ENCODE measurements around the gene CTBS. TPM values are rescaled to one million over a fixed set of nuclear protein-coding genes. Genes with fewer than 3 reads are reported as not detected.

CTBS gene
- total RNA-seq, 1 experiment from 2014 or later, result 14.0 TPM

GRCh38 chr1:84506729-84507453 lies 67.3 kb downstream of the CTBS start:
- Mint-ChIP-seq H3K27ac (ENCODE audit: low read depth, unreplicated experiment) (peak overlapping the region; percentile 94), H3K27me3 (ENCODE audit: insufficient read depth, unreplicated experiment) (no peaks in the 10 kb centered on the region), H3K4me1 (ENCODE audit: insufficient read depth, unreplicated experiment) (peaks cover 18% of the 10 kb centered on the region), H3K9me3 (ENCODE audit: unreplicated experiment) (peaks cover 9% of the 10 kb centered on the region), H3K4me3 (ENCODE audit: unreplicated experiment) (peak overlapping the region; percentile 94), H3K36me3 (ENCODE audit: insufficient read depth, unreplicated experiment) (peaks cover 21% of the 10 kb centered on the region)
- intact Hi-C loops (cut with micrococcal nuclease), result loop anchor here (1.0 to 2.0 kb wide), 4 partner anchors 64 to 113 kb away; partner anchors contain the start of gene CTBS
- CTCF ChIA-PET, result interaction anchor here (0.8 to 1.2 kb wide), 6 partner anchors 66 to 432 kb away, joined by 3 to 4 read pairs (median 3); partner anchors contain the start of gene CTBS
- no peak for DNase-seq (ENCODE audit: unreplicated experiment)
- TSS peak; percentile 69 for BruUV-seq (replicated peaks)
- POLR2A ChIA-PET, result interaction anchor here (0.7 to 5.3 kb wide), 25 partner anchors 9 to 692 kb away, joined by 3 to 104 read pairs (median 7); partner anchors contain the start of genes CTBS and RPF1
- TF ChIP-seq, protein P1, sequence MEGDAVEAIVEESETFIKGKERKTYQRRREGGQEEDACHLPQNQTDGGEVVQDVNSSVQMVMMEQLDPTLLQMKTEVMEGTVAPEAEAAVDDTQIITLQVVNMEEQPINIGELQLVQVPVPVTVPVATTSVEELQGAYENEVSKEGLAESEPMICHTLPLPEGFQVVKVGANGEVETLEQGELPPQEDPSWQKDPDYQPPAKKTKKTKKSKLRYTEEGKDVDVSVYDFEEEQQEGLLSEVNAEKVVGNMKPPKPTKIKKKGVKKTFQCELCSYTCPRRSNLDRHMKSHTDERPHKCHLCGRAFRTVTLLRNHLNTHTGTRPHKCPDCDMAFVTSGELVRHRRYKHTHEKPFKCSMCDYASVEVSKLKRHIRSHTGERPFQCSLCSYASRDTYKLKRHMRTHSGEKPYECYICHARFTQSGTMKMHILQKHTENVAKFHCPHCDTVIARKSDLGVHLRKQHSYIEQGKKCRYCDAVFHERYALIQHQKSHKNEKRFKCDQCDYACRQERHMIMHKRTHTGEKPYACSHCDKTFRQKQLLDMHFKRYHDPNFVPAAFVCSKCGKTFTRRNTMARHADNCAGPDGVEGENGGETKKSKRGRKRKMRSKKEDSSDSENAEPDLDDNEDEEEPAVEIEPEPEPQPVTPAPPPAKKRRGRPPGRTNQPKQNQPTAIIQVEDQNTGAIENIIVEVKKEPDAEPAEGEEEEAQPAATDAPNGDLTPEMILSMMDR (IDR thresholded peaks at IDR 0.05; ENCODE audit: unreplicated experiment), result no peak

- Mint-ChIP-seq H3K4me3 (ENCODE audit: unreplicated experiment) (peak within 1 kb of the TSS; percentile 94), H3K9me3 (ENCODE audit: unreplicated experiment) (peaks cover 9% of the 10 kb centered on the region), H3K27ac (ENCODE audit: low read depth, unreplicated experiment) (peak within 1 kb of the TSS; percentile 94), H3K36me3 (ENCODE audit: insufficient read depth, unreplicated experiment) (peaks cover 28% of the 10 kb centered on the region), H3K27me3 (ENCODE audit: insufficient read depth, unreplicated experiment) (no peaks in the 10 kb centered on the region), H3K4me1 (ENCODE audit: insufficient read depth, unreplicated experiment) (peaks cover 25% of the 10 kb centered on the region)
- peak; percentile 97 for DNase-seq (ENCODE audit: unreplicated experiment)
- CTCF ChIA-PET, result interaction anchor here (0.5 to 1.2 kb wide), 7 partner anchors 24 to 432 kb away, joined by 3 to 4 read pairs (median 3); partner anchors contain the start of gene CTBS
- intact Hi-C loops (cut with micrococcal nuclease), result loop anchor here (1.0 to 2.0 kb wide), 4 partner anchors 63 to 114 kb away; partner anchors contain the start of gene CTBS
- BruUV-seq (replicated peaks), result no TSS peak
- POLR2A ChIA-PET, result interaction anchor here (0.7 to 5.3 kb wide), 32 partner anchors 9 to 815 kb away, joined by 3 to 104 read pairs (median 6); partner anchors contain the start of genes CTBS and RPF1
- TF ChIP-seq, protein P1 (IDR thresholded peaks at IDR 0.05; ENCODE audit: unreplicated experiment), result no peak
Observed at GRCh38 chr1:84506002-84506728, 68.1 kb downstream of the CTBS start, which contains the start of the genes GNG5 and SPATA1. GNG5 (minus strand) TSS chr1:84506581; CDS start chr1:84506091, 490 bp downstream. SPATA1 (plus strand) TSS chr1:84506386; CDS start chr1:84516360, 9,974 bp downstream.

DNA sequence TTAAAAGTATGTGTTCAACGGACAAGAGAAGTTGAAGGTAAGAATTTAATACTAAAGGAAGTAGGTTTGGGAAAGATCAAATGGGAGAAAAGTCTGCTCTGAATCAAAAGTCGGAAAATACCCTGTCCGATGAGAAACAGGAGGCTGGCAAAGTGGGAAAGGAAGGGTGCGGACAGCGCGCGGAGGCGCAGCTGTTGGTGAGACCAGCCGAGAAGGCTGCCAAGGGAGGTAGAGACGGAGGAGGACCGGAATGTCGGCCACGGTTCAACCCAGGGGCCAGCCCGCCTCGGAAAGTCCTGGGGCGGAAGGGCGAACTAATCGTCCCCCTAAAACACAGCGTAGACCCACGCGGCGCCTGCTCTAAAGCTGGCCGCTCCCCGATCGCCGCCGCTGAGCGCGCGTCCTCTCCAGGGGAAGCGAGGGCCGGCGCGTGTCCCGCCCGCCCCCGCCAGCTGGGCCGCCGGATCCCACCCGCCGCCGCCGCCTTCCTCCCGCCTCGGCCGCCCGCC lies 68.7 kb downstream of the CTBS start:
- peaks cover 9% of the 10 kb centered on the region for H3K9me3 Mint-ChIP-seq (ENCODE audit: unreplicated experiment)
- BruUV-seq (replicated peaks), result no TSS peak
- peak overlapping the region; percentile 94 for H3K4me3 Mint-ChIP-seq (ENCODE audit: unreplicated experiment)
- peaks cover 34% of the 10 kb centered on the region for H3K36me3 Mint-ChIP-seq (ENCODE audit: insufficient read depth, unreplicated experiment)
- peak overlapping the region; percentile 94 for H3K27ac Mint-ChIP-seq (ENCODE audit: low read depth, unreplicated experiment)
- TF ChIP-seq, protein P1 (IDR thresholded peaks at IDR 0.05; ENCODE audit: unreplicated experiment), result no peak
- intact Hi-C loops (cut with micrococcal nuclease), result loop anchor here (1.0 to 2.0 kb wide), 5 partner anchors 63 to 248 kb away; partner anchors contain the start of gene CTBS
- CTCF ChIA-PET, result interaction anchor here (0.5 to 1.0 kb wide), 4 partner anchors 25 to 299 kb away, joined by 3 to 4 read pairs (median 3); partner anchors contain the start of gene CTBS
- POLR2A ChIA-PET, result interaction anchor here (0.7 to 5.3 kb wide), 26 partner anchors 10 to 815 kb away, joined by 3 to 104 read pairs (median 6); partner anchors contain the start of genes CTBS and RPF1
- peak; percentile 70 for DNase-seq (ENCODE audit: unreplicated experiment)
- H3K27me3 Mint-ChIP-seq (ENCODE audit: insufficient read depth, unreplicated experiment), result no peaks in the 10 kb centered on the region
- H3K4me1 Mint-ChIP-seq (ENCODE audit: insufficient read depth, unreplicated experiment), result peaks cover 31% of the 10 kb centered on the region

Data from MCF 10A (cell line).